GM12878 (cell line): ENCODE measurements around the gene SEL1L. TPM values are rescaled to one million over a fixed set of nuclear protein-coding genes. Genes with fewer than 3 reads are reported as not detected.

ENCODE experiments used
- BACH1 ChIP-seq: fragments of 450-650 bp; IDR thresholded peaks from 2 replicates; pipeline ENCODE4 v1.6.1; 2017; ENCODE audit warnings: mild to moderate bottlenecking, borderline replicate concordance
- BHLHE40 ChIP-seq, 2 experiments: fragments of 450-650 bp in 1 of 2; IDR thresholded peaks; 2 replicates each; pipeline ENCODE4 v1.6.1; 2011 to 2017; ENCODE audit warnings: low read depth in 2 of 2, borderline replicate concordance in 1 of 2, improper control_type of control experiment in 1 of 2, low read length in 1 of 2, mild to moderate bottlenecking in 1 of 2
- CEBPZ ChIP-seq: fragments of 150-350 bp; IDR thresholded peaks from 2 replicates; pipeline ENCODE4 v1.6.1; 2016; ENCODE audit warnings: low read depth, low read length
- E2F4 ChIP-seq: IDR thresholded peaks from 2 replicates; pipeline ENCODE4 v1.6.1; 2012; ENCODE audit warnings: low read depth, low read length, improper control_type of control experiment
- EED ChIP-seq: sonication (generic); IDR thresholded peaks from 2 replicates; pipeline ENCODE4 v1.6.1; 2016; ENCODE audit warnings: antibody characterized with exemption, low read depth
- EGR1 ChIP-seq, 2 experiments: IDR thresholded peaks; 1 replicate in 1 of 2; 2 replicates in 1 of 2; pipeline ENCODE4 v1.6.1; 2011 to 2012; ENCODE audit warnings: low read depth in 2 of 2, low read length in 2 of 2, borderline replicate concordance in 1 of 2, mild to moderate bottlenecking in 1 of 2, moderate library complexity in 1 of 2
- EZH2 ChIP-seq: IDR thresholded peaks from 2 replicates; pipeline ENCODE4 v1.6.1; 2012; ENCODE audit warnings: low read depth, mild to moderate bottlenecking, control low read depth, inconsistent platforms, low read length, borderline replicate concordance; ENCODE audit not compliant: control insufficient read depth
- FOS ChIP-seq: IDR thresholded peaks from 3 replicates; pipeline ENCODE4 v1.6.1; 2011; ENCODE audit warnings: borderline replicate concordance; ENCODE audit not compliant: insufficient read length; ENCODE audit errors: extremely low read depth
- HDGF ChIP-seq: fragments of 450-650 bp; IDR thresholded peaks from 2 replicates; pipeline ENCODE4 v1.6.1; 2016; ENCODE audit warnings: antibody characterized with exemption
- IRF3 ChIP-seq: fragments of 450-650 bp; IDR thresholded peaks from 2 replicates; pipeline ENCODE4 v1.6.1; 2014; ENCODE audit warnings: mild to moderate bottlenecking
- LARP7 ChIP-seq: fragments of 450-650 bp; IDR thresholded peaks from 2 replicates; pipeline ENCODE4 v1.6.1; 2017; ENCODE audit warnings: mild to moderate bottlenecking
- MAX ChIP-seq: IDR thresholded peaks from 2 replicates; pipeline ENCODE4 v1.6.1; 2012; ENCODE audit warnings: low read depth, low read length, improper control_type of control experiment
- MEF2B ChIP-seq: fragments of 450-650 bp; IDR thresholded peaks from 2 replicates; pipeline ENCODE4 v1.6.1; 2018; ENCODE audit warnings: mild to moderate bottlenecking, moderate library complexity; ENCODE audit not compliant: partially characterized antibody, poor library complexity, severe bottlenecking
- MTA2 ChIP-seq: fragments of 450-650 bp; IDR thresholded peaks from 2 replicates; pipeline ENCODE4 v1.6.1; 2016; ENCODE audit warnings: low read depth, mild to moderate bottlenecking, moderate library complexity
- MTA3 ChIP-seq: IDR thresholded peaks from 2 replicates; pipeline ENCODE4 v1.6.1; 2012; ENCODE audit warnings: low read length, inconsistent platforms, borderline replicate concordance
- NBN ChIP-seq: fragments of 450-650 bp; IDR thresholded peaks from 2 replicates; pipeline ENCODE4 v1.6.1; 2016
- POU2F2 ChIP-seq: IDR thresholded peaks from 3 replicates; pipeline ENCODE4 v1.6.1; 2011; ENCODE audit warnings: low read depth, mild to moderate bottlenecking, low read length, borderline replicate concordance
- SREBF1 ChIP-seq: IDR thresholded peaks from 2 replicates; pipeline ENCODE4 v1.6.1; 2012; ENCODE audit warnings: mild to moderate bottlenecking, low read length
- YBX1 ChIP-seq: fragments of 450-650 bp; IDR thresholded peaks from 2 replicates; pipeline ENCODE4 v1.6.1; 2016; ENCODE audit warnings: antibody characterized with exemption
- ZNF384 ChIP-seq: IDR thresholded peaks from 2 replicates; pipeline ENCODE4 v1.6.1; 2012; ENCODE audit warnings: low read depth, mild to moderate bottlenecking, low read length, improper control_type of control experiment, borderline replicate concordance
- ZNF592 ChIP-seq: fragments of 450-650 bp; IDR thresholded peaks from 2 replicates; pipeline ENCODE4 v1.6.1; 2017; ENCODE audit warnings: mild to moderate bottlenecking, moderate library complexity
- polyA plus RNA-seq, 11 experiments: library from polyadenylated mRNA; depleted of rRNA in 4 of 11; unstranded in 6 of 11; stranded (reverse) in 5 of 11; fragments of >200 nt; fragmentation: Nextera tagmentation in 4 of 11; fragmentation: Illumina TruSeq in 1 of 11; extraction: Ambion mirVana in 4 of 11; extraction: Trizol in 1 of 11; gene quantifications; 1 replicate in 1 of 11; 2 replicates in 10 of 11; pipeline versions ENCODE4 v1.2.1 to v1.2.3, GENCODE V29; 2011 to 2016; ENCODE audit warnings: inconsistent platforms in 2 of 11, missing spikeins in 2 of 11, low read depth in 1 of 11
- total RNA-seq, 4 experiments: library from RNA; depleted of rRNA in 3 of 4; stranded (reverse); fragments of >200 nt in 3 of 4; fragmentation: Illumina TruSeq in 1 of 4; extraction: Trizol in 1 of 4; gene quantifications; 2 replicates each; pipeline versions ENCODE4 v1.2.1 to v1.2.3, GENCODE V29; 2013 to 2021

SEL1L gene
- total and polyA plus RNA-seq, 10 of the 15 experiments (the other 5 are each of a cell fraction or from before 2014, with no cell fraction given): 13.4 to 57.2 (median 31.7) TPM

- TF ChIP-seq BACH1: peak; percentile 70; the same call in 1 of the 2 replicates
- TF ChIP-seq SREBF1: no peak
- TF ChIP-seq HDGF: no peak
- TF ChIP-seq LARP7: no peak
- peak; percentile 42 for TF ChIP-seq MEF2B
- no peak for TF ChIP-seq ZNF592
- TF ChIP-seq MTA3: peak; percentile 85; the same call in 1 of the 2 replicates
- peak; percentile 80 for TF ChIP-seq EED
- TF ChIP-seq MTA2: peak; percentile 90
- no peak for TF ChIP-seq ZNF384
- no peak for TF ChIP-seq CEBPZ
- no peak for TF ChIP-seq MAX
- 0 out of 3 replicates have a peak, but pooled peaks have one; percentile 48 for TF ChIP-seq POU2F2
- TF ChIP-seq E2F4: no peak
- 0 out of 2 replicates have a peak, but pooled peaks have one; percentile 57 for TF ChIP-seq NBN
- TF ChIP-seq FOS: no peak
- TF ChIP-seq EZH2: no peak
- no peak for TF ChIP-seq YBX1
- no peak for TF ChIP-seq IRF3
- peak; percentile 55 to 62; a peak in 3 of 4 replicates for TF ChIP-seq BHLHE40 (IDR thresholded peaks at IDR 0.05; ENCODE audit: borderline replicate concordance in 1 of 2, low read depth in 2 of 2, low read length in 1 of 2)
- no peak for TF ChIP-seq EGR1 (IDR thresholded peaks at IDR 0.05; ENCODE audit: borderline replicate concordance in 1 of 2, low read depth in 2 of 2, low read length in 2 of 2)
These were observed 16.5 kb upstream of the SEL1L start (continued) for GRCh38 chr14:81550001-81550637.
